Psoas muscle (tissue), 8 donors: ENCODE data around the gene ROR2. TPM values are rescaled to one million over a fixed set of nuclear protein-coding genes. Genes with fewer than 3 reads are reported as not detected.

Source experiments
- ATAC-seq, 4 donors: fragments of 200-7000 bp; cut with Tn5 transposase; one replicate each; pipeline ENCODE4 v1.9.1; 2020; ENCODE audit warnings: moderate library complexity in 3 of 4, mild to moderate bottlenecking in 2 of 4
- DNase-seq, 2 donors: peaks; one replicate each; pipeline ENCODE4 v3.0.0-alpha.2; 2020
- H3K27ac ChIP-seq: fragments of 200-600 bp; one replicate; pipeline ENCODE4 v1.8.0; 2022
- H3K27me3 ChIP-seq, 3 donors: fragments of 200-600 bp in 1 of 3; one replicate each; pipeline versions ENCODE4 v1.6.1 to v1.8.0; 2013 to 2022; ENCODE audit warnings: low read length in 2 of 3, mild to moderate bottlenecking in 2 of 3, moderate library complexity in 1 of 3; ENCODE audit not compliant: insufficient read depth in 3 of 3
- H3K36me3 ChIP-seq, 2 donors: fragments of 200-600 bp in 1 of 2; one replicate each; pipeline versions ENCODE4 v1.6.1 to v1.8.0; 2013 to 2022; ENCODE audit warnings: low read depth in 1 of 2, mild to moderate bottlenecking in 1 of 2, moderate library complexity in 1 of 2; ENCODE audit not compliant: insufficient read depth in 1 of 2
- H3K4me1 ChIP-seq: fragments of 200-600 bp; one replicate; pipeline ENCODE4 v1.8.0; 2022
- H3K4me3 ChIP-seq: fragments of 200-600 bp; one replicate; pipeline ENCODE4 v1.8.0; 2022; ENCODE audit warnings: mild to moderate bottlenecking
- H3K9me3 ChIP-seq: fragments of 200-600 bp; one replicate; pipeline ENCODE4 v1.8.0; 2022
- CTCF ChIP-seq: fragments of 200-600 bp; IDR thresholded peaks from one replicate; pipeline ENCODE4 v1.8.0; 2022; ENCODE audit warnings: antibody characterized with exemption
- WGBS, 3 donors: extraction: QIAGEN DNeasy Blood & Tissue Kit; methylation state at CpG; one replicate each; pipeline versions ENCODE4 v1.1.6 to v1.1.7; 2013; 5-methylcytosine and 5-hydroxymethylcytosine counted together
- intact Hi-C, 2 donors: fragments of 100-400 bp; cut with DNase I; formaldehyde crosslinking; loops; one replicate each; pipeline versions ENCODE4 v1.11.0 to v1.14.2; 2022
- polyA plus RNA-seq, 3 donors: library from polyadenylated mRNA; stranded (reverse); fragments of 200-250 nt; gene quantifications; one replicate each; pipeline ENCODE4 v1.2.3, GENCODE V29; 2013
- total RNA-seq, 4 donors: library from RNA; stranded (reverse); fragmentation: NEBNext Ultra II Directional in 2 of 4; extraction: Animal tissue kit (Norgen Biotek cat#: 25700) in 2 of 4; gene quantifications; one replicate each; pipeline versions ENCODE4 v1.2.1 to v1.2.4, GENCODE V29; 2021 to 2023
- donor health status: healthy with polysubstance abuse.
- donor health status: DM: no; HTN: no; CAD: no; lungs with moderate emphysema.
- donor health status: Bipolar disorder and iron deficiency.
- donor health status: healthy.
- donor health status: DM: yes; HTN: yes; CAD: no.
- donor health status: DM: no; HTN: no; CAD: no.
- donor health status: DM: no; HTN: no; CAD: no.
- donor health status: DM: yes; HTN: yes; CAD: no.

Gene ROR2
- total and polyA plus RNA-seq, 7 donors = 0.05 to 0.52 (median 0.15) TPM

GRCh38 chr9:91680106-91680505, 269.9 kb downstream of the ROR2 start:
- Histone ChIP-seq H3K36me3 (no peaks in the 10 kb centered on the region), H3K4me3 (no peak overlapping the region), H3K27ac (no peak overlapping the region), H3K4me1 (no peaks in the 10 kb centered on the region), H3K9me3 (no peaks in the 10 kb centered on the region), H3K27me3 (no peaks in the 10 kb centered on the region)
- WGBS, 3 donors = 84 to 92% (median 89%) methylated on average over 9 of the region's 9 CpGs
- no peak for TF ChIP-seq CTCF
- DNase-seq = no peak
- ATAC-seq = no peak
- intact Hi-C loops = loop anchor here (5.0 kb wide), 3 partner anchors 643 to 768 kb away; no protein-coding TSS in a partner anchor

DNA sequence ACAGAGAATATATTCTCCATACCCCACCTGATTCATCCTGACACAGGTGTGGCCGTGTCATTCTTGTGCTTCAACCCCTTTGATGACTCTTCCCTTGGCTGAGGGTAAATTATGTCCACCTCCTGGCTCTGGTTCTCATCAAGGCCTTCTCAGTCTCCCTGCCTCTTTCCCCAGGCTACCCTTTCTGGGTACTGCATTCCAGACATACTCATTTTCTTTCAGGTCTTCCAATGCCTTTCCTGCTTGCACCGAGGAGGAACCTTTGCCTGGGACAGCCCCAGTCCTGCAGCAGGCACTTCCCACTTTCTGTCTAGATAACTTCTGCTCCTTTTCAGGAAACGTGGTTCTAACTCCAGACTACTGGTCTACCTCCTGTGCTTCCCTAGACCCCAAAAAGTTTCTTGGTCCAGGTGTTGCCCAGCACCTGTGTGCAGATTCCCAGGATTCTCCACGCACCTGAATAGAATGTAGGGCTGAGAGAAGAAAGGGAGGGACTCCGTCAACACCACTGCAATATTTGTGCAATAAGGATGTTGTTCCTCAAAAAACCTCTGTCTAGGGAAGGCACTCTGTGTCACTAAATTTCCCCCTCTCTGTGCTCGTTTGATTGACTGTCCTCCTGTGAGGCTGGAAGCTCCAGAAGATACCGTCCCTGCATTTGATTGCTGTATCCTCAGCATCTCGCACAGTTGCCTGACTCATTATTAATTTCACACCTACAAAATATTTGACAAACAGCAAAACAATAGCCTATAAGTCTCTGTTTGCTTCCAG, 271.0 kb downstream of the ROR2 start:
- intact Hi-C loops = no loop called here
- H3K4me3 ChIP-seq = no peak overlapping the region
- no peaks in the 10 kb centered on the region for H3K4me1 ChIP-seq
- H3K9me3 ChIP-seq = no peaks in the 10 kb centered on the region
- no peak overlapping the region for H3K27ac ChIP-seq
- 75 to 77% (median 76%) methylated on average over 8 of the region's 8 CpGs for WGBS, 3 donors
- ATAC-seq (no peak), DNase-seq (no peak)
- no peak for TF ChIP-seq CTCF
- H3K27me3 ChIP-seq = no peaks in the 10 kb centered on the region
- no peaks in the 10 kb centered on the region for H3K36me3 ChIP-seq

DNA sequence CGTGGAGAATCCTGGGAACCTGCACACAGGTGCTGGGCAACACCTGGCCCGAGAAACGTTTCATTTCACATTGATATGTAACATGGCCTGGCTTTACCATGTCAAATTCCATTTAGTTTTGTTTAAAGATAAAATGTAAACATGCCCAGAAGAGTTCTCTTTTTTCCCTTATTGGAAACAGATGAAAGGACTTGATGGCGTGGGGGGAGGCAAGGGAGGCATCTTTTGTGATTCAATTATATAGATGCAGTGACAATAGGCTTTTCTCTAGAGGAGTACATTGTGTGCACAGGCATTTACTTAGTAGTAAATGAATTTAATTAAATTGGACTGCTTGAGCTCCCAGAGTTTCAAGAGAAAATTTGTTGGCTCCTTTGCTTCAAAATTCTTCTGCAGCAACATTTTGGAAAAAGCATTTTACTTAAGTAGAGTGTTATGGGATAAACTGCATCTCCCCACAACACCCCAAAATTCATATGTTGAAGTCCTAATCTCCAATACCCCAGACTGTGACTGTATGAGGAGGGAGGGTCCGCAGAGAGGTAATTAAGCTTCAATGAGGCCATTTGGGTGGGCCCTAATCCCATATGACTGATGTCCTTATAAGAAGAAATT, 272.1 kb downstream of the ROR2 start:
- ATAC-seq (no peak), DNase-seq (no peak)
- H3K4me3 ChIP-seq = no peak overlapping the region
- H3K9me3 ChIP-seq = no peaks in the 10 kb centered on the region
- no peaks in the 10 kb centered on the region for H3K4me1 ChIP-seq
- H3K27me3 ChIP-seq = no peaks in the 10 kb centered on the region
- no peak for TF ChIP-seq CTCF
- 66 to 70% (median 69%) methylated on average over 5 of the region's 5 CpGs for WGBS, 3 donors
- no peaks in the 10 kb centered on the region for H3K36me3 ChIP-seq
- no peak overlapping the region for H3K27ac ChIP-seq
- intact Hi-C loops = no loop called here

GRCh38 chr9:91677331-91677730, 272.7 kb downstream of the ROR2 start:
- intact Hi-C loops = no loop called here
- WGBS, 3 donors = 38 to 41% (median 41%) methylated on average over 3 of the region's 3 CpGs
- ATAC-seq = no peak

More at GRCh38 chr9:91677331-91677730, 272.7 kb downstream of the ROR2 start:
- no peaks in the 10 kb centered on the region for H3K36me3 ChIP-seq
- TF ChIP-seq CTCF = no peak
- H3K27ac ChIP-seq = no peak overlapping the region
- no peaks in the 10 kb centered on the region for H3K27me3 ChIP-seq
- H3K9me3 ChIP-seq = no peaks in the 10 kb centered on the region
- no peak overlapping the region for H3K4me3 ChIP-seq
- H3K4me1 ChIP-seq = no peaks in the 10 kb centered on the region
- no peak for DNase-seq
